Measurements from ENCODE around the gene RAF1. TPM values are rescaled to one million over a fixed set of nuclear protein-coding genes. Genes with fewer than 3 reads are reported as not detected.

RAF1 gene
- total and polyA plus RNA-seq, 9 of the 15 experiments (the other 6 are each of a cell fraction or from before 2014, with no cell fraction given) = 28.0 to 183 (median 85.6) TPM

DNA sequence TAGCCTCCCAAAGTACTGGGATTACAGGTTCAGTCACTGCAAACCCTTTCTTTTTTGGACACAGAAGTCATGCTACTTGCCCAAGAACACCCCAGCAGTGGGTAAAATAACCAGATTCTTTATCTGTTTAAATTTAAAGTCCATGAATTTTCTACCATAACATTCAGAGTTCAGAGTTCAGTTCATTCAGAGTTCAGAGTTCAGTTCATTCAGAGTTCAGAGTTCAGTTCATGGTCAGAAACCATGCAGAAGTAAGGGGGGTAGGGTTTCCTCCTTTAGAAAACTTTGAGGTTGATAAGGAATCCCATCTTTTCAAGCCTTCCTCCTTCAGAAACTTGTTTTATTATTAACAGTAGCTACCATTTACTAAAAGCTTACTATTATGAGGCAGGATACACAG lies 43.2 kb downstream of the RAF1 start (continued):
- TF ChIP-seq PHB (CRISPR knock-in tag; IDR thresholded peaks at IDR 0.05) (no peak), HNRNPLL (IDR thresholded peaks at IDR 0.05; ENCODE audit: low read depth, low read length, poor library complexity, severe bottlenecking) (no peak), TFAM (CRISPR knock-in tag; conservative IDR thresholded peaks at IDR 0.05) (no peak), ZNF121 (CRISPR knock-in tag; conservative IDR thresholded peaks at IDR 0.05) (no peak), NR2C1 (IDR thresholded peaks at IDR 0.05) (peak; percentile 80), NR2C1 (tag; IDR thresholded peaks at IDR 0.05) (peak; percentile 78), NR2C2 (CRISPR knock-in tag; IDR thresholded peaks at IDR 0.05) (no peak), NR2C2 (tag; IDR thresholded peaks at IDR 0.05) (peak; percentile 71), NEUROD1 (IDR thresholded peaks at IDR 0.05; ENCODE audit: borderline replicate concordance, low read depth, low read length, partially characterized antibody) (no peak)
- TF ChIP-seq, protein P1, sequence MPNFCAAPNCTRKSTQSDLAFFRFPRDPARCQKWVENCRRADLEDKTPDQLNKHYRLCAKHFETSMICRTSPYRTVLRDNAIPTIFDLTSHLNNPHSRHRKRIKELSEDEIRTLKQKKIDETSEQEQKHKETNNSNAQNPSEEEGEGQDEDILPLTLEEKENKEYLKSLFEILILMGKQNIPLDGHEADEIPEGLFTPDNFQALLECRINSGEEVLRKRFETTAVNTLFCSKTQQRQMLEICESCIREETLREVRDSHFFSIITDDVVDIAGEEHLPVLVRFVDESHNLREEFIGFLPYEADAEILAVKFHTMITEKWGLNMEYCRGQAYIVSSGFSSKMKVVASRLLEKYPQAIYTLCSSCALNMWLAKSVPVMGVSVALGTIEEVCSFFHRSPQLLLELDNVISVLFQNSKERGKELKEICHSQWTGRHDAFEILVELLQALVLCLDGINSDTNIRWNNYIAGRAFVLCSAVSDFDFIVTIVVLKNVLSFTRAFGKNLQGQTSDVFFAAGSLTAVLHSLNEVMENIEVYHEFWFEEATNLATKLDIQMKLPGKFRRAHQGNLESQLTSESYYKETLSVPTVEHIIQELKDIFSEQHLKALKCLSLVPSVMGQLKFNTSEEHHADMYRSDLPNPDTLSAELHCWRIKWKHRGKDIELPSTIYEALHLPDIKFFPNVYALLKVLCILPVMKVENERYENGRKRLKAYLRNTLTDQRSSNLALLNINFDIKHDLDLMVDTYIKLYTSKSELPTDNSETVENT (CRISPR knock-in tag; IDR thresholded peaks at IDR 0.05) = no peak
- TF ChIP-seq, protein P2, sequence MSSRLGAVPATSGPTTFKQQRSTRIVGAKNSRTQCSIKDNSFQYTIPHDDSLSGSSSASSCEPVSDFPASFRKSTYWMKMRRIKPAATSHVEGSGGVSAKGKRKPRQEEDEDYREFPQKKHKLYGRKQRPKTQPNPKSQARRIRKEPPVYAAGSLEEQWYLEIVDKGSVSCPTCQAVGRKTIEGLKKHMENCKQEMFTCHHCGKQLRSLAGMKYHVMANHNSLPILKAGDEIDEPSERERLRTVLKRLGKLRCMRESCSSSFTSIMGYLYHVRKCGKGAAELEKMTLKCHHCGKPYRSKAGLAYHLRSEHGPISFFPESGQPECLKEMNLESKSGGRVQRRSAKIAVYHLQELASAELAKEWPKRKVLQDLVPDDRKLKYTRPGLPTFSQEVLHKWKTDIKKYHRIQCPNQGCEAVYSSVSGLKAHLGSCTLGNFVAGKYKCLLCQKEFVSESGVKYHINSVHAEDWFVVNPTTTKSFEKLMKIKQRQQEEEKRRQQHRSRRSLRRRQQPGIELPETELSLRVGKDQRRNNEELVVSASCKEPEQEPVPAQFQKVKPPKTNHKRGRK (tag; IDR thresholded peaks at IDR 0.05) = no peak

Measured in K562 (cell line).